K562 treated with DMSO at 1 percent for 4 hours (cell line): ENCODE results near the gene ROS1. TPM values are rescaled to one million over a fixed set of nuclear protein-coding genes. Genes with fewer than 3 reads are reported as not detected.

ENCODE experiments used
- total RNA-seq: library from RNA; unstranded; fragments of 300-600 nt; gene quantifications from 2 replicates; pipeline ENCODE4 v1.2.3, GENCODE V29; 2022; ENCODE audit not compliant: insufficient read depth

Gene ROS1
- not detected in 2 replicates for total RNA-seq

DNA sequence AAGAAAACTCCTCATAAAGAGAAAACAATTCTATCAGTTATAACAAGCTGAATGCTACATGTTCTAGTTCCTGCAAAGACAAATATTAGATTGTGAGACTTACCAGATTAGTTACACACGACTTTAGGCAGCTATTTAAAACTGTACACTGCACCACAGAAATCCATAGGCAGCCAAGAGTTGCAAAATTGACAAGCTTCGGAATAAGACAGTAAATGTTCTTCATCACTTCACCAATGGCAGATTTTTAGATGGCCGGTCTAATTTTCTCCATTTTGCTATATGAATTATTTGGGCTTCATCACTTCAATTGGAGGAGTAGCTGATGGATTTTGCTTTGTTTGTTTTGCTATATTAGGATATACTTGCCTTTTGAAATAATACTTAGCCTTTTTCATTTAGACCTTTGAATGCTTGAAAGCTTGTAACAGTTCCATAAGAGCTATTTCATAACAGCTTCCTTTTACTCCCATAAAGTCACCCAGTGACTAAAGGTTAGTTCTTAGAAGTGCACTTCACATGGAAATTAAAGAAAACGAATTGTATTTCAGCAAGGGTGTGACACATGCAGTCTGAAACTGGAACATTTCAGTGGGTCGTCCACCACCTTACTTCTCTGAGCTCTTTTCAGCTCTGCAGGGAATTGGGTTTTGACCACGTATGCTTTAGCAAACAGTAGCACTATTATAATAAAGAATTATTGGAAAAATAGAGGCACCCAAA lies at the start of gene ROS1:
ROS1 (minus strand) TSS at position 512 of the 723 bp plus-strand sequence; CDS start at position 226, 286 bp downstream.

DNA sequence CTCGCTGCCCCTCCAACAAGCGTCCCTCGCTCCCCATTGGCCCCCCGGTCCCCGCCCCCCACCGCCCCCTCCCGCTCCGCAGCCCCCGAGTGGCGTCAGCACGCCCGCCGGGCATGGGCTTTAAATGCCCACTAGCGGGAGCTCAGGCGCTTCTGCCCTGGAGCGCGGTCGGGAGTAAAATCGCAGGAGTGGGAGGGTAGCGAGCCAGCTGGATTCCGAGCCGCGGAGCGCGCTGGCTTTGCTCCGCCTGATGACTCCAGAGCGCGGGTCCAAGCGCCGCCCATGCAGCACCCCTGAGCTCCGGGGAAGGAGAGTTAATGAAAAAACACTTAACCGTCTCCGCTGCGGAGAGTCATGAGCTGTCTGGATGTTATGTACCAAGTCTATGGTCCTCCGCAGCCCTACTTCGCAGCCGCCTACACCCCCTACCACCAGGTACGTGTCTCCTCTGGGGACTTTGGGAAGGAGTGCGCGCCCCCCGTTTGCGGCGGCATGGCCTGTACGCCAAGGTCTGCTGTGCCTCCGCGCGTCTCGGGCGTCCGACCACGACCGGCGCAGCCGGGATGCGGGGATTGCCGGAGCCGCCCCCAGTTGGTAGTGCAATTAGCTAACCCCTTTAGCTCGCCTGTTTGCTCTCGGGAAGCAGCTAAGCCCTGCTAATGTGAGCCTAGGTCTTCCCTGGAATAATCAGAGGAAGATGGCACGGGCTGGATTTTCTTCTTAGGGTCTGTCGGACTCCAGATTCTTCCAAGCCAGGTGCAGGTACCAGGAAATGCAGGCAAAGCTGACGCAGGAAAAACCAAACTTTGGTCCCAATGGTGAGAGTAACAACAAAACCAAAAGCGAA lies 160.1 kb downstream of the ROS1 start, which contains the start of gene VGLL2:
VGLL2 (plus strand) TSS at position 149 of the 847 bp plus-strand sequence; CDS start at position 355, 206 bp downstream.

Other genes starting within 250 kb of the ROS1 start
- not detected in 2 replicates for gene VGLL2, start 160.4 kb downstream of the ROS1 start, total RNA-seq
- 7.2 and 7.9 TPM in 2 replicates for gene DCBLD1, start 56.7 kb upstream of the ROS1 start, total RNA-seq
- gene GOPC, start 176.6 kb upstream of the ROS1 start, total RNA-seq = 11.8 and 14.3 TPM in 2 replicates
- 21.7 and 23.7 TPM in 2 replicates for gene NUS1, start 249.5 kb upstream of the ROS1 start, total RNA-seq